GM21576 (cell line): Measurements from ENCODE around the gene MRPL36.
A peak's percentile ranks its signal among the peaks of the same experiment; 100 is the strongest.

Experiments
- ATAC-seq: cut with Tn5 transposase; IDR thresholded peaks from one replicate; pipeline ENCODE4 v1.9.1; 2021; ENCODE audit warnings: mild to moderate bottlenecking, moderate library complexity; ENCODE audit not compliant: unreplicated experiment

Gene MRPL36

GRCh38 chr5:1782385-1783215, 17.0 kb downstream of the MRPL36 start:
- peak; percentile 14 for ATAC-seq

- no peak for ATAC-seq
Observed at GRCh38 chr5:1781726-1782384, 17.8 kb downstream of the MRPL36 start.

- no peak for ATAC-seq
Observed at GRCh38 chr5:1781107-1781506, 18.5 kb downstream of the MRPL36 start.

GRCh38 chr5:1780614-1780930, 19.1 kb downstream of the MRPL36 start:
- no peak for ATAC-seq

- no peak for ATAC-seq
Observed at GRCh38 chr5:1779782-1780613, 19.6 kb downstream of the MRPL36 start.

DNA sequence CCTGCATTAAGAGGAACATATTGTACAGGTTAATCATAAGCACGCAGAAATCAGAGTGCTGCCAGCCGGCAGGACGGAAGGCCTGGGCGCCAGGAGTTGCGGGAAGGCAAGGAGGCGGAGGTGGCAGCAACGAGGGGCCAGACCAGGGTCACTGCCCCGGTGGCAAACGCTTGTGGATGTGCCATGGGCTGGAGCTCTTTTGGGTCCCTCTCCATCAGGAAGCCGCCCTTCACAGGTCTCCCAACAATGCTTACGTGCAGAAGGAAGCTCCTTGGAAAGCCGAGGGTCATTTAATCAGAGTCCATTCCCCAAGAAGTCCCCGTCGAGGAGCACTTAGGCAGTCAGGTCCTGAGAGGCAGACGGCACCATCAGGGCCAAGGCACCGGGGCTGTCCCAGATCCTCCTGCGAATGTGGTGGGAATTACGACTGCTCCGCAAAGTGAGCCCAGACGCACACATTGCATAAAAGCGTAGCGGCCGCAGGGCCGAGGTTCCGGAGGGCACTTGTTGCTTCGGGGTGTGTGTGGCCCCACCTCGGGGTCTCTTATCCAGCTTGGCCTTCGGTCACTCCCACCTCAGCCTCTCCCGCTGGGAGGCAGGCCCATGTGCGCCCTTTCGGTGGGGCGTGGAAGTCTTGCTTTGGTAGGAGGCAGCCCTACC, 20.5 kb downstream of the MRPL36 start:
- no peak for ATAC-seq

GRCh38 chr5:1778138-1779020, 21.3 kb downstream of the MRPL36 start:
- no peak for ATAC-seq

- no peak for ATAC-seq
Observed at GRCh38 chr5:1777281-1778137, 22.1 kb downstream of the MRPL36 start.

DNA sequence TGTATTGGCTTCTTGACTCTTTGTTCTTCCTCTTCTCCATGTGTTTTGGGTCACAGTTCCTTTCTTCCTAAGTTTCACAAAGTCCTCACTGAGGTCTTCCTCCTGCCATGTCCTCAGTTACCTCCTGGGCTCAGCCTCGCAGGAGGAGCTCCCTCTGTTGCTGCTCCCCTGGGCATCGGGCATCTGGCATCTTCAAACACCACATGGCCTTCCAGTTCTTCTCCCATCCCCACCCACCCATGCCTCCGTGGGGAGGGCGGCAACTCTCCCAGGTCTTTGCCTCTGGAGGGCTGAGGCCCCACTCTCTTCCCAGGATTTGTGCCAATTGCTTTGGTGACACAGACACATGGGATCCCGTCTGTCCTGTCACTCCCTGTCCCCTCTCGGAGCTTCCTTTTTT, 22.8 kb downstream of the MRPL36 start:
- no peak for ATAC-seq

DNA sequence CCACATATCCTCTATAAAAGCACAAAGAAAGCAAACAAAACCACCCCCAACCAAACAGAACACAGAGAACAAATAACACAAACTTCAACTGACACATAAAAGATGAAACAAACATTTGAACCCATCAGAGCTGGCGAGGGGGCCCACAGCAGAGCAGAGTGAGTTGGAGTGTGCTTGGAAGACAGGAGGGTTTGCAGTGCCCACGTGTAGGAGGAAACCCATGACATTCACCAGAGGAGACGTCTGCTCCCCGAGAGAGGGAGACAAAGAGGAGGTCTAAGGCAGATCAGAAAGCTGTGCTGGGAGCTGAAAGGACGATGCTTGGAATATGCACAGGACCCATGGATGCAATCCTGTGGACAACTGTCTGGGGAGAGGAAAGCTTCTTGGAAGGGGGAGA, 27.0 kb downstream of the MRPL36 start:
- no peak for ATAC-seq

GRCh38 chr5:1771149-1772065, 28.2 kb downstream of the MRPL36 start:
- ATAC-seq: no peak

GRCh38 chr5:1770443-1770802, 29.2 kb downstream of the MRPL36 start:
- ATAC-seq: no peak

- no peak for ATAC-seq
Observed at GRCh38 chr5:1769752-1770442, 29.7 kb downstream of the MRPL36 start.

DNA sequence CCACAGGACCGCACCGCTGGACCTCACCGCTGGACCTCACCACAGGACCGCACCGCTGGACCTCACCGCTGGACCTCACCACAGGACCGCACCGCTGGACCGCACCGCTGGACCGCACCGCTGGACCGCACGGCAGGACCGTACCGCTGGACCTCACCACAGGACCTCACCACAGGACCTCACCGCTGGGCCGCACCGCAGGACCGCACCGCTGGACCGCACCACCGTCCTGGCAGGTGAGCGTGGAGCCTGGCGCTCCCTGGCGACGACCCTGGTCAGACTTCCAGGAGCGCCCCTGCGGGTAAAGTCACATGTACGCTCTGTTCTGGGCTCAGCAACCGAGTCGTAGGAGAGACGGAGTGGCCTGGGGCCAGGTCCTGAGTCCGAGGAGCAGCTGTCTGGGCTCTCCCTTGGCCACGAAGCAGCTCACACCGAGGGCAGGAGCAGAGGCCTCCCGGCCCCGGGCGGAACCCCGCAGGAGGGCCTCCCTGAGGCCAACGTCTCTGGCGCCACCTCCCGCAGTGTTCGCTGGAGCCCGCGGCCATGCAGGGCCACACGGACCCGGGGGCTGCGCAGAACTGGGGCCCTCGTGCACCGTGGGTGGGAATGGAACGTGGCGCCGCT, 30.5 kb downstream of the MRPL36 start:
- no peak for ATAC-seq

DNA sequence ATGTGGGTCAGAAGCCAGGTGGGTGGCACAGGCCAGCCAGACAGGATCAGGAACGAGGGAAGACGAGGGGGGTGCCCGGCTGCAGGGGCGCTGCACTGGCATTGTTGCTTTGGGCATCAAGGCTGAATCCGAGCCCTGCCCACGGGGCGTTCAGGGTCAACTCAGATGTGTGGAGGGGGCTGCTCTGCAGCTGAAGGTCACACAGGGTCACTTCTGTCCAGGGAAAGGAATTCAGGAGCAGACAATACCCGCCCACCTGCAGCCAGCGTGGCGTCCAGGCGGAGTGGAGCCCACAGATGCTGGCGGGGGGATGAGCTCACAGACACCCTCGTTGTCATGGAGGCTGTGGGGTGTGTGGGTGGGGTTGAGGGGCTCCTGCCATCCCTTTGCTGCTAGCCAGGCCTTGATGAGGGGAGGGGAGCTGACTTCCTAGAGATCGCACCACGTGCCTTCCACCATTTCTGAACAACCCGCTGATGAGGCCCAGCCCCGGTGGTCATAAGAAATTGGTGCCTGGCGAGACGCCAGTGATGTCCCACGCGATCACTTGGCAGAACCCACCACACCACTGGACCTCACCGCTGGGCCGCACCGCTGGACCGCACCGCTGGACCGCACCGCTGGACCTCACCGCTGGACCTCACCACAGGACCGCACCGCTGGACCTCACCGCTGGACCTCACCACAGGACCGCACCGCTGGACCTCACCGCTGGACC, 31.2 kb downstream of the MRPL36 start:
- no peak for ATAC-seq

- ATAC-seq: no peak
Observed at GRCh38 chr5:1767524-1768282, 31.9 kb downstream of the MRPL36 start.
